MM.1S (cell line): ENCODE results near the gene OXLD1.

ENCODE experiments used
- EZH2 ChIP-seq: fragments of 300-600 bp; sonication (generic); optimal IDR thresholded peaks from 2 replicates; pipeline ENCODE3; 2017; ENCODE audit warnings: low read depth, mild to moderate bottlenecking, antibody characterized with exemption, low read length, mixed read lengths
- EZH2phosphoT487 ChIP-seq: fragments of 300-600 bp; sonication (generic); IDR thresholded peaks from 2 replicates; pipeline ENCODE4 v1.6.1; 2018; ENCODE audit warnings: antibody characterized with exemption, low read length
- TF ChIP-seq, protein P1 (sequence below): fragments of 300-600 bp; sonication (generic); IDR thresholded peaks from 2 replicates; pipeline ENCODE4 v1.5.1; 2016; ENCODE audit warnings: antibody characterized with exemption, low read length, mixed read lengths

DNA sequence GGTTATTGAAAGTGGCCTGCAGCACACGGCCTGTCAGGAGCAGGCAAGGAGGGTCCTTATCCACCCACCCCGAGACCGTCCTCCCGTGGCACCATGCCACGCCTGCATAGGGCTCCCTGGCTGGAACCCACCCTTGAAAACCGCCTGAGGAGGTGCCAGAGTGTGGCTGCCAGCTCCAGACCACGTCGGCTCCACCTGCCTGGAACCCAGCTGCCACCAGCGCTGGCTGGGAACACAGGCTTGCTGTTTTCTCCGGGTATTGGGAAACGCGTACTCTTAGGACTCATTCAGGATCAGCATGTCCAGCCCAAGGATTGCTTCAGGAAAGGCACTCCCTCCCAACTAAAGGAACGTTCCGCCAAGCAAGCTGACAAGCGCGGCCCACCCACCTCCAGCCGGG is 10.5 kb upstream of the OXLD1 start:
- TF ChIP-seq, protein P1, sequence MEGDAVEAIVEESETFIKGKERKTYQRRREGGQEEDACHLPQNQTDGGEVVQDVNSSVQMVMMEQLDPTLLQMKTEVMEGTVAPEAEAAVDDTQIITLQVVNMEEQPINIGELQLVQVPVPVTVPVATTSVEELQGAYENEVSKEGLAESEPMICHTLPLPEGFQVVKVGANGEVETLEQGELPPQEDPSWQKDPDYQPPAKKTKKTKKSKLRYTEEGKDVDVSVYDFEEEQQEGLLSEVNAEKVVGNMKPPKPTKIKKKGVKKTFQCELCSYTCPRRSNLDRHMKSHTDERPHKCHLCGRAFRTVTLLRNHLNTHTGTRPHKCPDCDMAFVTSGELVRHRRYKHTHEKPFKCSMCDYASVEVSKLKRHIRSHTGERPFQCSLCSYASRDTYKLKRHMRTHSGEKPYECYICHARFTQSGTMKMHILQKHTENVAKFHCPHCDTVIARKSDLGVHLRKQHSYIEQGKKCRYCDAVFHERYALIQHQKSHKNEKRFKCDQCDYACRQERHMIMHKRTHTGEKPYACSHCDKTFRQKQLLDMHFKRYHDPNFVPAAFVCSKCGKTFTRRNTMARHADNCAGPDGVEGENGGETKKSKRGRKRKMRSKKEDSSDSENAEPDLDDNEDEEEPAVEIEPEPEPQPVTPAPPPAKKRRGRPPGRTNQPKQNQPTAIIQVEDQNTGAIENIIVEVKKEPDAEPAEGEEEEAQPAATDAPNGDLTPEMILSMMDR = no peak
- no peak for TF ChIP-seq EZH2
- TF ChIP-seq EZH2phosphoT487 = no peak
